Prostate gland (tissue), 2 donors: ENCODE measurements around the gene ACSF3.

ENCODE experiments used
- POLR2A ChIP-seq: fragments of 450-650 bp; IDR thresholded peaks from one replicate; pipeline ENCODE4 v1.6.1; 2016; ENCODE audit warnings: antibody characterized with exemption, mild to moderate bottlenecking
- POLR2AphosphoS5 ChIP-seq: sonication (generic); formaldehyde crosslinking; IDR thresholded peaks from one replicate; pipeline ENCODE4 v1.6.1; 2017; ENCODE audit warnings: antibody characterized with exemption
- TF ChIP-seq, protein P1 (sequence below), 4 experiments: fragments of 200-600 bp in 2 of 4; fragments of 450-650 bp in 2 of 4; sonication (generic) in 2 of 4; IDR thresholded peaks; 1 replicate in 3 of 4; 2 replicates in 1 of 4; pipeline ENCODE4 v1.5.1; 2016 to 2019; ENCODE audit warnings: antibody characterized with exemption in 4 of 4, mild to moderate bottlenecking in 2 of 4, moderate library complexity in 2 of 4

- TF ChIP-seq, protein P1, sequence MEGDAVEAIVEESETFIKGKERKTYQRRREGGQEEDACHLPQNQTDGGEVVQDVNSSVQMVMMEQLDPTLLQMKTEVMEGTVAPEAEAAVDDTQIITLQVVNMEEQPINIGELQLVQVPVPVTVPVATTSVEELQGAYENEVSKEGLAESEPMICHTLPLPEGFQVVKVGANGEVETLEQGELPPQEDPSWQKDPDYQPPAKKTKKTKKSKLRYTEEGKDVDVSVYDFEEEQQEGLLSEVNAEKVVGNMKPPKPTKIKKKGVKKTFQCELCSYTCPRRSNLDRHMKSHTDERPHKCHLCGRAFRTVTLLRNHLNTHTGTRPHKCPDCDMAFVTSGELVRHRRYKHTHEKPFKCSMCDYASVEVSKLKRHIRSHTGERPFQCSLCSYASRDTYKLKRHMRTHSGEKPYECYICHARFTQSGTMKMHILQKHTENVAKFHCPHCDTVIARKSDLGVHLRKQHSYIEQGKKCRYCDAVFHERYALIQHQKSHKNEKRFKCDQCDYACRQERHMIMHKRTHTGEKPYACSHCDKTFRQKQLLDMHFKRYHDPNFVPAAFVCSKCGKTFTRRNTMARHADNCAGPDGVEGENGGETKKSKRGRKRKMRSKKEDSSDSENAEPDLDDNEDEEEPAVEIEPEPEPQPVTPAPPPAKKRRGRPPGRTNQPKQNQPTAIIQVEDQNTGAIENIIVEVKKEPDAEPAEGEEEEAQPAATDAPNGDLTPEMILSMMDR (IDR thresholded peaks at IDR 0.05) = no peak
- TF ChIP-seq POLR2AphosphoS5 (no peak), POLR2A (no peak)
Observed at GRCh38 chr16:89096768-89097391, 3.2 kb downstream of the ACSF3 start.
